BJ (cell line): ENCODE data around the gene KYAT1. TPM values are rescaled to one million over a fixed set of nuclear protein-coding genes. Genes with fewer than 3 reads are reported as not detected.

ENCODE experiments used
- CTCF ChIA-PET: fragments of 350-600 bp; formaldehyde crosslinking; extraction: SDS; loops from one replicate; lab custom pipeline; 2021; ENCODE audit warnings: antibody characterized with exemption, inconsistent platforms; lab: Yijun Ruan, JAX
- POLR2A ChIA-PET: fragments of 300-600 bp; sonication (Branson Sonifier 250); formaldehyde crosslinking; extraction: SDS; loops from one replicate; lab custom pipeline; 2021; ENCODE audit warnings: antibody characterized with exemption; lab: Charles Lee
- DNase-seq: peaks from one replicate; pipeline ENCODE4 v3.0.0-alpha.2; 2011; ENCODE audit warnings: low read depth
- H3K27me3 ChIP-seq: 2 replicates; pipeline ENCODE4 v1.6.0; 2011; ENCODE audit warnings: low read length; ENCODE audit not compliant: control insufficient read depth, insufficient read depth
- H3K36me3 ChIP-seq: 2 replicates; pipeline ENCODE4 v1.5.1; 2011; ENCODE audit warnings: low read length; ENCODE audit not compliant: control insufficient read depth, insufficient read depth
- H3K4me3 ChIP-seq: 2 replicates; pipeline ENCODE4 v1.5.1; 2011; ENCODE audit warnings: low read depth, mild to moderate bottlenecking, control low read depth, low read length
- CTCF ChIP-seq: IDR thresholded peaks from 2 replicates; pipeline ENCODE4 v1.5.1; 2011; ENCODE audit warnings: low read depth, mild to moderate bottlenecking, control low read depth, inconsistent platforms, low read length, moderate library complexity; ENCODE audit not compliant: insufficient read depth
- polyA plus RNA-seq: library from polyadenylated mRNA; depleted of rRNA; stranded (reverse); fragments of >200 nt; gene quantifications from 2 replicates; pipeline ENCODE4 v1.2.3, GENCODE V29; 2011

Gene KYAT1
- polyA plus RNA-seq, 1 experiment: 5.6 TPM

- H3K36me3 ChIP-seq: peaks cover 27% of the 10 kb centered on the region
Observed at GRCh38 chr9:128824911-128825310, 56.8 kb downstream of the KYAT1 start.

GRCh38 chr9:128823903-128824406, 57.8 kb downstream of the KYAT1 start:
- Histone ChIP-seq H3K36me3 (peaks cover 27% of the 10 kb centered on the region), H3K4me3 (no peak overlapping the region), H3K27me3 (no peaks in the 10 kb centered on the region)
- TF ChIP-seq CTCF: no peak
- no peak for DNase-seq
- ChIA-PET CTCF (no interaction called here), POLR2A (no interaction called here)

More at GRCh38 chr9:128824911-128825310, 56.8 kb downstream of the KYAT1 start:
- CTCF ChIA-PET: no interaction called here
- no peak overlapping the region for H3K4me3 ChIP-seq
- H3K27me3 ChIP-seq: no peaks in the 10 kb centered on the region
- POLR2A ChIA-PET: no interaction called here
- no peak for TF ChIP-seq CTCF
- DNase-seq: no peak

- DNase-seq: no peak
- POLR2A ChIA-PET: no interaction called here
- no peak for TF ChIP-seq CTCF
- CTCF ChIA-PET: no interaction called here
- Histone ChIP-seq H3K36me3 (peaks cover 27% of the 10 kb centered on the region), H3K4me3 (no peak overlapping the region), H3K27me3 (no peaks in the 10 kb centered on the region)
Observed at GRCh38 chr9:128823362-128823902, 58.3 kb downstream of the KYAT1 start.

GRCh38 chr9:128822407-128823042, 59.2 kb downstream of the KYAT1 start:
- POLR2A ChIA-PET: no interaction called here
- Histone ChIP-seq H3K27me3 (no peaks in the 10 kb centered on the region), H3K4me3 (no peak overlapping the region), H3K36me3 (peaks cover 27% of the 10 kb centered on the region)
- CTCF ChIA-PET: no interaction called here
- DNase-seq: no peak
- no peak for TF ChIP-seq CTCF

GRCh38 chr9:128821584-128822406, 60.0 kb downstream of the KYAT1 start:
- TF ChIP-seq CTCF: no peak
- no peaks in the 10 kb centered on the region for H3K27me3 ChIP-seq
- ChIA-PET POLR2A (no interaction called here), CTCF (no interaction called here)
- no peak overlapping the region for H3K4me3 ChIP-seq
- DNase-seq: no peak
- peaks cover 25% of the 10 kb centered on the region for H3K36me3 ChIP-seq
